NCI-H748 (cell line): ENCODE measurements around the gene LRP5.
A peak's percentile ranks its signal among the peaks of the same experiment; 100 is the strongest.
"Not testable (repeated sequence)": the region's sequence is repeated elsewhere in the genome, so short reads cannot be mapped to it uniquely, and the experiment has no call there.

ENCODE experiments used
- DNase-seq: peaks from one replicate; lab custom pipeline; 2025; ENCODE audit not compliant: unreplicated experiment; lab: John Stamatoyannopoulos, UW

LRP5 gene

DNA sequence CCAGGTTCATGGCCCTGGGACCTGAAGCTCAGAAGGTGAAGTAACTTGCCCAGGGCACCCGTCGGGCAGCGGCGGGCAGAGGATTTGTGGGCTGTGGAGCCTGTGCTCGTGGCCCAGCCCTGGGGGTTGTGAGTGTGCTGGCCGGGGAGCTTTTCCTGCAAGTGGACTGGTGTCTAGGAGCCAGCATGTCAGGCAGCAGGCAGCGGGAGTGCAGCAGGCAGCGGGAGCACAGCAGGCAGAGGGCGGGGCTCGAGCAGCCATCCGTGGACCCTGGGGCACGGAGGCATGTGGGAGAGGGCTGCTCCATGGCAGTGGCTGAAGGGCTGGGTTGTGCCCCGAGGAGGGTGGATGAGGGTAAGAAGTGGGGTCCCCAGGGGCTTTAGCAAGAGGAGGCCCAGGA, 75.4 kb downstream of the LRP5 start:
- no peak for DNase-seq

DNA sequence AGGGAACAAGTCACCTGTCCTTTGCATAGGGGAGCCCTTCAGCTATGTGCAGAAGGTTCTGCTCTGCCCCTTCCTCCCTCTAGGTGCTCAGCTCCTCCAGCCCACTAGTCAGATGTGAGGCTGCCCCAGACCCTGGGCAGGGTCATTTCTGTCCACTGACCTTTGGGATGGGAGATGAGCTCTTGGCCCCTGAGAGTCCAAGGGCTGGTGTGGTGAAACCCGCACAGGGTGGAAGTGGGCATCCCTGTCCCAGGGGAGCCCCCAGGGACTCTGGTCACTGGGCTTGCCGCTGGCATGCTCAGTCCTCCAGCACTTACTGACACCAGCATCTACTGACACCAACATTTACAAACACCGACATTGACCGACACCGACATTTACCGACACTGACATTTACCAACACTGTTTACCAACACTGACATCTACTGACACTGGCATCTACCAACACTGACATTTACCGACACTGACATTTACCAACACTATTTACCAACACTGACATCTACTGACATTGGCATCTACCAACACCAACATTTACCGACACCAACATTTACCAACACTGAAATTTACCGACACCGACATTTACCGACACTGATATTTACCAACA, 76.3 kb downstream of the LRP5 start:
- DNase-seq, result no peak

DNA sequence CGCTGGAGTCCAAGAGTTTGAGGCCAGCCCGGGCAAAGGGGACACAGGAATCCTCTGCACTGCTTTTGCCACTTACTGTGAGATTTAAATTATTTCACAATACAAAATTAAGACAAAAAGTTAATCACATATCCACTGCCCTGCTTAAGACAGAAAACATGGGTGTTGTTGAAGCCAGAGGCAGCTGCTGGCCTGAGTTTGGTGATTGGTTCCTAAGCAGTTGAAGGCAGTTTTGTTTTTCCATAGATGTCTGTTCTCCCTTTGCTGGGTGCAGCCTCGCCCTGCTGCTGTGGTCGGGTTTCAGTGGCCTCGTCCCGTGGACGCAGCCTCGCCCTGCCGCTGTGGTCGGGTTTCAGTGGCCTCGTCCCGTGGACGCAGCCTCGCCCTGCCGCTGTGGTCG, 77.9 kb downstream of the LRP5 start:
- no peak for DNase-seq

DNA sequence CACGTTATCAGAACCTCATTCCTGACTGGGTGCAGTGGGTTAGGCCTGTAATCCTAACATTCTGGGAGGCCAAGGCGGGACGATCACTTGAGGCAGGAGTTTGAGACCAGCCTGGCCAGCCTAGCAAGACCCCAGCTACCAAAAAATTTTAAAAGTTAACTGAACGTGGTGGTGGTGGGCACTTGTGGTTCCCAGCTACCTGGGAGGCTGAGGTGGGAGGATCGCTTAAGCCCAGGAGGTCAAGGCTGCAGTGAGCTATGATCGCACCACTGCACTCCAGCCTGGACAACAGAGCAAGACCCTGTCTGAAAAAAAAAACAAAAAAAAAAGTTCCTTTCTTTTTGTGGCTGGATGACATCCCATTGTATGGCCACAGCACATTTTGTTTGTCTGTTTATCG, 80.4 kb downstream of the LRP5 start:
- no peak for DNase-seq

DNA sequence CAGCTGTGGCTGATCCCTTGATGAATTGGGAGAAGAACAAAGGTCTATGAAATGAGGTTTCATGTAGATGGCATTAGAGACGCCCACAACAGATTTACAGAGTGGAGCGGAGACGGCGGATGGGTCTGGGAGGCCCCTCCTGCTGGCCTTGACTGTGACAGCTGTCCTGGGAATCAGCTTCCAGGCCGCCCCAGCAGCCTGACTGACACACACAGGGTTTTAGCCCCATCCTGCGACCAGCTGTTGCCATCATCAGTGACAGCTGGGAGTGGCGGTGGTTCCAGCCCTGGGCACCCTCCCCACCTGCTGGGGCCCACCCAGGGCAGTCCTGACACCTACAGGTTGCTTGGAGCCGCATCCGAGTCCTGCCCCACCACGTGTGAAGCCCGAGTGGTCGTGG, 84.1 kb downstream of the LRP5 start:
- DNase-seq, result no peak

DNA sequence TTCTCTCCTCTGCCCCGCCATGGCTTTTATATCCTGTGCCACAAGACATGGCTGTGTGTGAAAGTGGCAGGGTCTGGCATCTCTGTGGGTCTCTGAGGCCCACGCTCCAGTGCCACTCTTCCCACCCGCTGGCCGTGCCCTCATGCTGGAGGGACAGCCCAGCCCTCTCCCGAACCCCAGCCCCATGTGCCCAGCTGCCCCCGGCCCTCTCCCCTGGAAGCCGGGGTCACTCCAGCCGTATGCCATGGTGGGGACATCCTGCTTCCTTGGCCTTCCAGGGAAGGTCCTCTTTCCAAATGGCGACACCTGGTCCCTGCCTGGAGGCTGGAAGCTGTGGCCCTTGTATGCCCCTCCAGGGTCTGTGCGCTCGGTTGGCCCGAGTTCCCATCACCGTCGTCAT, 84.9 kb downstream of the LRP5 start:
- no peak for DNase-seq

DNA sequence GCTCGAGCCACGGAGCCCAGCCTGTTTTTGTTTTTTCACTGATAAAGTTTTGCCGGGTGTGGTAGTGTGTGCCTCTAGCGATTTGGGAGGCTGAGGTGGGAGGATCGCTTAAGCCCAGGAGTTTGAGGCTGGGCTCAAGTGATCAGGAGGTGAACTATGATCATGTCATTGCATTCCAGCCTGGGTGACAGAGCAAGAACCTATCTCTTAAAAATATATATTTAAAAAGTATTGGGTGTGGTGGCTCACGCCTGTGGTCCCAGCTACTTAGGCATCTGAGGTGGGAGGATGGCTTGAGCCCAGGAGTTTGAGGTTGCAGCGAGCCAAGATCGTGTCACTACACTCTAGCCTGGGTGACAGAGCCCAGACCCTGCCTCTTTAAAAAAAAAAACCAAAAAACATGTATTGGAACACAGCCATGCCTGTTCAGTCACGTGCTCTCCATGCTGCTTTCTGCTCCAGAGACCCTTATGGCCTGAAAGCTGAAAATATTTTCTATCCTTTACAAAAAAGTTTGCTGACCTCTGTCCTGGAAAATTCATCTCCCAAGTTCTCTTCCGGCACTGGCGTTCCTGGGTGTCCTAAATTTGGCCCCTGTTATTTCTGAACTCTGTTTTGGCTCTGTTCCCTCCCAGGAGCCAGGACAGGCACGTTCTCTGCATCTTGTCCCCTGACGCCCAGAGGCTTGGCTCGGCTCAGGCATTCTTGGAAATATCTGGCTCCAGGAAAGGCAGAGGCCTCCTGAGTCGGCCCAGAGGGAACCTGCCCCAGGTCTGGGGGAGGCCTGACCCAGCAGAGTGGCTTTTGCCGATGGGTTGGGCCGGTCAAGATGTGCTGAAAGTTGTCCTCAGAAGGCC, 86.8 kb downstream of the LRP5 start:
- DNase-seq, result no peak

DNA sequence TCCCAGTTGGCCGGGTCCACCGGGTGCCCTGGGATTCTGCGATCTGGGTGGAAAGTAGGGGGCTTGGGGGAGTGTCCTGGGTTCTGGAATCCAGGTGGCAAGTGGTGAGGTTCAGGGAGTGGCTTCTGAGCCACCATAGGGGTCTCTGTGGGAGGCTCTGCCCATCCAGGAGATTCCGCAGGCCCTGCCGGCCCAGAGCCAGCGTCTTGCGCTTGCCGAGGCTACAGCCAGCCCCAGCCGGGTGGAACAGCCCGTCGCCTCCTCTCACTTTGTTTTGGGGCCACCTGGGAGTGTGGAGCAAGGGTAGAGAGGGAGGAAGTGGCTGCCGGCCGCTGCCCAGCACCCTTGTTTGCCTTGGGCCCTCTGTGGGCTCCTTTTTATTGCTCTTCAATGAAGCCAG, 87.5 kb downstream of the LRP5 start:
- no peak for DNase-seq

DNA sequence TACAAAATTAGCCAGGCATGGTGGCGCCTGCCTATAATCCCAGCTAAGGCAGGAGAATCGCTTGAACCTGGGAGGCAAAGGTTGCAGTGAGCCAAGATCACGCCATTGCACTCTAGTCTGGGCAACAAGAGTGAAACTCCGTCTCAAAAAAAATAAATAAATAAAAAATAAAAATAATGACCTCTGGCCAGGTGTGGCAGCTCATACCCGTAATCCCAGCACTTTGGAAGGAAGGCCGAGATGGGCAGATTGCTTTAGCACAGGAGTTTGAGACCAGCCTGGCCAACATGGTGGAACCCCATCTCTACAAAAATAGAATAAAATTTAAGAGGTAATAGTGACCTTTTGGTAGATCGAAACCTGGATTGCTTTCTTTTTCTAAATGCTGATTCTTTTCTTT, 88.2 kb downstream of the LRP5 start:
- DNase-seq, result not testable (repeated sequence)

DNA sequence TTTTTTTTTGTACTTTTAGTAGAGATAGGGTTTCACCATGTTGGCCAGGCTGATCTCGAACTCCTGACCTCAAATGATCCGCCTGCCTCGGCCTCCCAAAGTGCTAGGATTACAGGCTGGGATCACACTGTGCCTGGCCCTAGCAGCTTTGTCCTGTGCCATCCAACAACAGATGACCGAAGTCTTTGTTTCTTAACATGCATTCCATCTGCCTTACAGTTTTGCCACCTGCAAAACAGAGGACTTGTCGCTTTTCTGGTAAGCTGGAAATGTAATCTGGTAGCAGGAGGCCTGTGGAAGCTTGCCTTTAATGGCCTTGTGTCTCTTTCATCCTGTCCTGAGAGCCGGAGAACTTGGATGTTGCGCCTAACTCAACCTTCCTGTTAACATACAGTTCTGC, 89.5 kb downstream of the LRP5 start:
- DNase-seq, result no peak

DNA sequence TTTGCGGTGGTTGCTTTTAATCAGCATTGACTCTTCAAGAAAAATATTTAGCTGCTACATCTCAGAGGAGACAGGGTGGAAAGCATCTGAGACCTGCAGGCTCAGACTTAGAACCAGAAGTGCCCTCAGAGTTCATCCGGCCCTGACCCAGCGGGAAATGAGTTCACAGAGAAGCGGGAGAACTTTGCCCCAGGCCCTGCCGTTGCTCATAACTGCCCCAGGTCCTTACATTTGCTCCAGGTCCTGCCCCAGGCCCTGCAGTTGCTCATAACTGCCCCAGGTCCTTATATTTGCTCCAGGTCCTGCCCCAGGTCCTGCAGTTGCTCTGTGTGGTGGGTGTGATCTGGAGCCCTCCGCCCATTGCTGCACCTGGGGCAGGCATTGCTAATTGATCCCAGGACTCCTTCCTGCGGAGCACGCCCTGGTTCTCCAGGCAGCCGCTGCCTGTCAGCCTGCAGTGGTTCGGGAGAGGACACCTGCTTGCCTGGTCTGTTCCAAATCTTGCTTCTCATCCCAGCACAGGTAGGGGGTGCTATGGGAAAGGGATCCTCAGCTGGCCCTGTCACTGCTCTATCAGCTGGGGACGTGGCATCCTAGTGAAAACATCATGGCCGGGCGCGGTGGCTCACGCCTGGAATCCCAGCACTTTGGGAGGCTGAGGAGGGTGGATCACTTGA, 90.1 kb downstream of the LRP5 start:
- no peak for DNase-seq

DNA sequence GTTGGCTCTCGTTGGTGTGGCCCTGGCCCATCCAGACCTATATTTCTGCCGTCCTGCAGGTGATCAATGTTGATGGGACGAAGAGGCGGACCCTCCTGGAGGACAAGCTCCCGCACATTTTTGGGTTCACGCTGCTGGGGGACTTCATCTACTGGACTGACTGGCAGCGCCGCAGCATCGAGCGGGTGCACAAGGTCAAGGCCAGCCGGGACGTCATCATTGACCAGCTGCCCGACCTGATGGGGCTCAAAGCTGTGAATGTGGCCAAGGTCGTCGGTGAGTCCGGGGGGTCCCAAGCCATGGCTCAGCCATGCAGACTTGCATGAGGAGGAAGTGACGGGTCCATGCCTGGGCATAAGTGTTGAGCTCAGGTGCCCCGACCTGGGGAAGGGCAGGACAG, 91.0 kb downstream of the LRP5 start:
- DNase-seq, result no peak

DNA sequence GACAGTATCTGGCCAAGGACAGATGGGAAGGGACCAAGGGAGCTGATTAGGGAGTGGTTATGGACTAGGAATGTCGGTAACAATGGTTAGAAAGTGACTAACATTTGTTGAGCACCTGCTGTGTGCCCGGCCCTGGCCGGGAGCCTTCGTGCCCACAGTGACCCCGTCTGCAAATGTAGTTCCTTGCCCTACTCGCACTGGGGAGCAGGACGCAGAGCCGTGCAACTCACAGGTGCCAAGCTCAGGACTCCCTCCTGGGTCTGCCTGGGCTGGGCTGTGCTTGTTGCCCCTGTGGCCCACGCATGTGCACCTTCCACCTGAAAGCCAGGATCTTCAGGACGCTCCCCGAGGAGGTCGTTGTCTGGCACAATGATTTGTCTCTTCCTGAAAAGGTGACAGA, 91.4 kb downstream of the LRP5 start:
- no peak for DNase-seq

DNA sequence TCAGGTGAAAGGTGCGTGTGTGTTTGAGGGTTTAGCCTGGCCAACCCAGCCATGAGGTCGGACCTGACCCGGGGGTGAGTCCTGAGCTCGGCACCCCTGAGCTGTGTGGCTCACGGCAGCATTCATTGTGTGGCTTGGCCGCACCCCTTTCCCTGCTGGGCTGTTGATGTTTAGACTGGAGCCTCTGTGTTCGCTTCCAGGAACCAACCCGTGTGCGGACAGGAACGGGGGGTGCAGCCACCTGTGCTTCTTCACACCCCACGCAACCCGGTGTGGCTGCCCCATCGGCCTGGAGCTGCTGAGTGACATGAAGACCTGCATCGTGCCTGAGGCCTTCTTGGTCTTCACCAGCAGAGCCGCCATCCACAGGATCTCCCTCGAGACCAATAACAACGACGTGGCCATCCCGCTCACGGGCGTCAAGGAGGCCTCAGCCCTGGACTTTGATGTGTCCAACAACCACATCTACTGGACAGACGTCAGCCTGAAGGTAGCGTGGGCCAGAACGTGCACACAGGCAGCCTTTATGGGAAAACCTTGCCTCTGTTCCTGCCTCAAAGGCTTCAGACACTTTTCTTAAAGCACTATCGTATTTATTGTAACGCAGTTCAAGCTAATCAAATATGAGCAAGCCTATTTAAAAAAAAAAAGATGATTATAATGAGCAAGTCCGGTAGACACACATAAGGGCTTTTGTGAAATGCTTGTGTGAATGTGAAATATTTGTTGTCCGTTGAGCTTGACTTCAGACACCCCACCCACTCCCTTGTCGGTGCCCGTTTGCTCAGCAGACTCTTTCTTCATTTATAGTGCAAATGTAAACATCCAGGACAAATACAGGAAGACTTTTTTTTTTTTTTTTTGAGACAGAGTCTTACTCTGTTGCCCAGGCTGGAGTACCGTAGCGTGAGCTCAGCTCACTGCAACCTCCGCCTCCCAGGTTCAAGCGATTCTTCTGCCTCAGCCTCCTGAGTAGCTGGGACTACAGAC, 94.2 kb downstream of the LRP5 start:
- DNase-seq, result peak; percentile 37

DNA sequence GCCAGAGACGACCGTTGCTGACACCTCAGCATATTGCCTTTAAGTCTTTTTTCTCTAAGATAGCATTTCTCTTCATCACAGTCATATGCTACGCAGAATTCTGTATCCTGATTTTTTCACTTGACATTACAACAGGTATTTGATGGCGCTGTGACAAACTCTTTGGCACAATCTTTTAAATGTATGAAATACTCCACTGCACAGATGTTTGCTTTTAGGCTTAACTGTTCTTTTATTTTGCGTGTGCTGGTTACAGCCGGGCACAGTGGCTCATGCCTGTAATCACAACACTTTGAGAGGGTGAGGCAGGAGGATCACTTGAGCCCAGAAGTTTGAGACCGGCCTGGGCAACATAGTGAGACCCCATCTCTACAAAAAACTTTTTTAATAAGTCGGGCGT, 96.1 kb downstream of the LRP5 start:
- no peak for DNase-seq

DNA sequence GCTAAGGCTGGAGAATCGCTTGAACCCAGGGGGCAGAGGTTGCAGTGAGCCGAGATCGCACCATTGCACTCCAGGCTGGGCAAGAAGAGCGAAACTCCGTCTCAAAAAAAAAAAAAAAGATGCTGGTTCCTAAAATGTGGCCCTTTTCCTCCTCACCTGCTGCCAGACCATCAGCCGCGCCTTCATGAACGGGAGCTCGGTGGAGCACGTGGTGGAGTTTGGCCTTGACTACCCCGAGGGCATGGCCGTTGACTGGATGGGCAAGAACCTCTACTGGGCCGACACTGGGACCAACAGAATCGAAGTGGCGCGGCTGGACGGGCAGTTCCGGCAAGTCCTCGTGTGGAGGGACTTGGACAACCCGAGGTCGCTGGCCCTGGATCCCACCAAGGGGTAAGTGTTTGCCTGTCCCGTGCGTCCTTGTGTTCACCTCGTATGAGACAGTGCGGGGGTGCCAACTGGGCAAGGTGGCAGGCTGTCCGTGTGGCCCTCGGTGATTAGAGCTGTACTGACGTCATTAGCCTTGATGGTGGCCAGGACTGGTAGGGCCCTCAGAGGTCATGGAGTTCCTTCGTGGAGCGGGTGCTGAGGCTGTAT, 97.5 kb downstream of the LRP5 start:
- DNase-seq, result no peak

DNA sequence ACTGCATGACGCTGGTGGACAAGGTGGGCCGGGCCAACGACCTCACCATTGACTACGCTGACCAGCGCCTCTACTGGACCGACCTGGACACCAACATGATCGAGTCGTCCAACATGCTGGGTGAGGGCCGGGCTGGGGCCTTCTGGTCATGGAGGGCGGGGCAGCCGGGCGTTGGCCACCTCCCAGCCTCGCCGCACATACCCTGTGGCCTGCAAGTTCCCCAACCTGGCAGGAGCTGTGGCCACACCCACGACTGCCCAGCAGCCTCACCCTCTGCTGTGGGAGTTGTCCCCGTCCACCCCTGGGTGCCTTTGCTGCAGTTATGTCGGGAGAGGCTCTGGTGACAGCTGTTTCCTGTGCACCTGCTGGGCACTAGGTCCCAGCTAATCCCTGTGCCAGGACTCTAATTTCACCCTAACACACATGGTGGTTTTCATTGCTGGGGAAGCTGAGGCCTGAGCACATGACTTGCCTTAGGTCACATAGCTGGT, 99.2 kb downstream of the LRP5 start:
- DNase-seq, result no peak

DNA sequence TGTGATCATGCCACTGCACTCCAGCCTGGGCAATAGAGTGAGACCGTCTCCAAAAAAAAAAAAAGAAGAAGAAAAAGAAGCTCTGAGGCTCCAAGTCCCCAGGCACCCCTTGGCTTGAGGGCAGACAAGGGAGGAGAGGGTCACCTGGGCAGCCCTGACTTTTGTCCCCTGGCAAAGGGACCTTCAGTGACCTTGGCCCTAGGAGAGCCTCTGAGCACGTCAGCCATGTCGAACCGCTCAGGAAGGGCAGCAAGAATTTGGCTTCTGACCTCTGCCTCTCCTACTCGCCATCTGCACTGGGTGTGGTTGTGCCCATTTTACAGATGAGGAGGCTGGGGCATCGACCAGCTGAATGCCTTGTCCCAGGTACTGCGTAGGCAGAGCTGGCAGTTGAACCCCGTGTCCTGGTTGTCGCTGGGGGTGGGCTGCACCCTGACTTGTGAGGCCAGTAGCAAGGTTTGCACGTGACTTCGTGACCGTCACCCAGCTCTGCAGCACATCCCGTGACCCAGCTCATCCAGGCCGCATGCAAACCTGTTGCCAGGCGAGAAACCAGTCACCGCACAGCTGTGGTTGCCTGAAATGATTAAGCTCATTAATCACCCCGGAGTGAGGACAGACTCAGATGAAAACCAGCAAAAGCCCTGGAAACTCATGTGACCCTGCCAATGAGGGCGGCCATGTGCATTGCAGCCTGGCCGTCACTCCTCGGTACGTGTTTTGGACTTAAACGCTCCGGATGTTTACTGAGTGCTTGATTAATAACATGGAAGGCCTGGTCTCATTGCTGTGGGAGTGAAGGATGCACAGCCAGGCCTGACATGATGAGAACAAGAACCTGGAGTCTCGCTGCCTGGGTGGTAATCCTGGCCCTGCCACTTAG, 100.4 kb downstream of the LRP5 start:
- no peak for DNase-seq

DNA sequence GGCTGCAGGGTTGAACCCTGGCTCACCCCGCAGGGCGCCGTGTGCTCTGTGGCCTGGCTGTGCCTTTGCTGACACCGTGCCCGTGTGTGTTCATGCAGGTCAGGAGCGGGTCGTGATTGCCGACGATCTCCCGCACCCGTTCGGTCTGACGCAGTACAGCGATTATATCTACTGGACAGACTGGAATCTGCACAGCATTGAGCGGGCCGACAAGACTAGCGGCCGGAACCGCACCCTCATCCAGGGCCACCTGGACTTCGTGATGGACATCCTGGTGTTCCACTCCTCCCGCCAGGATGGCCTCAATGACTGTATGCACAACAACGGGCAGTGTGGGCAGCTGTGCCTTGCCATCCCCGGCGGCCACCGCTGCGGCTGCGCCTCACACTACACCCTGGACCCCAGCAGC, 101.2 kb downstream of the LRP5 start:
- no peak for DNase-seq
